22Rv1 (cell line): Measurements from ENCODE around the gene ADAM8.

Experiments used
- CTCF ChIP-seq: fragments of 450-650 bp; IDR thresholded peaks from 2 replicates; pipeline ENCODE4 v1.5.1; 2017; ENCODE audit warnings: mild to moderate bottlenecking
- ZFX ChIP-seq: fragments of 450-650 bp; IDR thresholded peaks from 2 replicates; pipeline ENCODE4 v1.6.1; 2017; ENCODE audit warnings: antibody characterized with exemption, borderline replicate concordance

GRCh38 chr10:133283931-133284330 is 7.3 kb upstream of the ADAM8 start:
- TF ChIP-seq CTCF: no peak
- TF ChIP-seq ZFX: no peak
